Glomerular visceral epithelial cell (primary cell): ENCODE results near the gene SSC5D.
"Not testable (repeated sequence)": the region's sequence is repeated elsewhere in the genome, so short reads cannot be mapped to it uniquely, and the experiment has no call there.

Experiments used
- DNase-seq: peaks from one replicate; pipeline ENCODE4 v3.0.0-alpha.2; 2016; ENCODE audit errors: extremely low spot score

SSC5D gene

DNA sequence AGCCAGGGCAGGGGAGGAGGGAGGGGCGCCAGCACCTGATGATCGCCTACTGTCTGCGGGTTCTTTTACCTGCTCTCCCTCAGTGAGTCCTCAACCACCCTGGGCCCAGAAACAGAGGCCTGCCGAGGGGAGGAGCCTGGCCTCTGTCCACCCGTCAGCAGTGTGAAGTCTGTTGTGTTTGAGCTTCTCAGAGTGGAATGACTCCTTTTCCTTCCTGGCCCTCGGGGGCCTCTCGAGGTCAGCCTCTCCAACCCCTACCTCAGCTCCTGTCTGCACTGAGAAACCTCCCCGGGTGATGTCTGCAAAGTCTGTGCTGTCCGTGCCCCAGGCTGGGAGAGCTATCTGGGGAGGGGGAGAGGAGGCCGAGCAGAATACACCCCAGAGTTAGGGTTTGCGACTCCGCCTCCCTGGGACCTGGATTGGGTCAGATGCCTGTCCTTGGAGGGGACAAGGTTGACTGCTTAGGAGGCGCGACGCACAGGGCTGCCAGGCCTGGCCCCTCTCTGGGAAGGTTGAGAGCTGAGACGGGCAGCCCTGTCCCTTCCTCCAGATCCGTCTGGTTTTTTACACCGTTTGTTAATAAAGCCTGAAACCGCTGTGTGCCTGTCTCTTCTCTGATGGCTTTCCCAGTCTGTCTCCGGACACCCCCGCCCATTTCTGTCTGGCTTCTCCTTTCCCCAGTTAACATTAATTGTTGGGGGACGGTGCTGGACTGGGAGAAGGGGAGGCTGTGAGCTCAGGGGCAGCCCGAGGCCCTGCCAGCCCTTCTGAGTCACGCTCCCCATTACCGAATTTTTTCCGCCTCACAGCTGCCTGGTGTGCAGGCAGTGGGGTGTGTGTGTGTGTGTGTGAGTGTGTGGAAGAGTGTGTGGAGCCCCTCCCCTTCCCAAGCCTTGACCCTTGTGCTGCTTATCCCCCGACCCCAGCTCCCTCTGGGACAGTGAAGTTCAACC, 989 bp upstream of the SSC5D start:
- DNase-seq: peak; percentile 97

DNA sequence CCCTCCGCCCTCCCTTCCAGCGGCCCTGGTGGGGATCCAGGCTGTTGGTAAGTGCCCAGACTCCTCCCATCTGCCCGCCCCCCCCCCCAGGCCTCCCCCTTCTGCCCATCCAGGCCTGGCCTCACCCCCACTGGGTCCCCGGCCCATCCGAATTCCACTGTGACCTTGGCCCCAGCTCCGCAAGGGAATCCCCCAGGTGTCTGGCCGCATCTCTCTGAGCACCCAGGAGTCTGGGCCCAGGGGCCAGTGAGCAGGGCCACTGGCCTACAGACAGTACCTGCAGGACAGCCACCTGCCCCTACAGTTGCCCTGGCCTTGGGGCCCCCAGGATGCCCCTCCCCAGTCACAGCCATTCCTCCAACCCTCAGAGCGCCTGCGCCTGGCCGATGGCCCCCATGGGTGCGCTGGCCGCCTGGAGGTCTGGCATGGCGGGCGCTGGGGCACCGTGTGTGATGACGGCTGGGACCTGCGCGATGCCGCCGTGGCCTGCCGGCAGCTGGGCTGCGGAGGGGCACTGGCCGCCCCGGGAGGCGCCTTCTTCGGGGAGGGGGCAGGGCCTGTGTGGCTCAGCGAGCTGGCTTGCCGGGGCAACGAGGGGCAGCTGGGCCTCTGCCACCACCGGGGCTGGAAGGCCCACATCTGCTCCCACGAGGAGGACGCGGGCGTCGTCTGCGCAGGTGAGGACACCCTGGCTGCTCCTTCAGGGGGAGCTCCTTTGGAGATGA, 912 bp downstream of the SSC5D start:
- DNase-seq: no peak

DNA sequence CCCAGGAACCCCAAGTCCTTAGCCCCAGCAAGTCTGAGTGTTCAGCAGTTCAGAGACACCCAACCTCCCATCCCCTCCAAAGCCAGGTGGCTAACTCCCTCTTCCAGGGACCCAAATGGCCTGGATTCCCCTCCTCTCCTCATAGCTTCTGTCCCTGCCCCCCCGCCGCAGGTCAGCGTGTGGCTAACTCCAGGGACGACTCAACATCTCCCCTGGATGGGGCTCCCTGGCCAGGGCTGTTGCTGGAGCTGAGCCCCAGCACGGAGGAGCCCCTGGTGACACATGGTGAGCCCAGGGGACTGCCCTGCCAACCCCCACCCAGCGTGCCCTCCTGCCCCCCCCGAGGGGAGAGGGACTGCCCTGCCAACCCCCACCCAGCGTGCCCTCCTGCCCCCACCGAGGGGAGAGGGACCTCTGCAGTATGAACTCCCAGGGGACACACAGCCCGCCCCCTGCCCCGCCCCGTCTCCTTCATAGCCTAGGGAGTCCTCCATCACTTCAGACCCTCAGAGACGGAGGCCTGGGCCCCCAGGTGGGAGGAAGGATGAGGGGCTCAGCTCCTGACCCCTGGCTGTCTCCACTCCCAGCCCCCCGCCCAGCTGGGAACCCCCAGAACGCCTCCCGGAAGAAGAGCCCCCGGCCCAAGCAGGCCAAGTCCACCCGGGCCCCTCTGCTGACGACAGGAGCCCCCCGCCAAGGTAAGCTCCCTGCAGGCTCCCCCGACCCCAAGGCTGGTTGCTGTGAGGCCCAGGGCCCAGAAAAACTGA, 1.7 kb downstream of the SSC5D start:
- no peak for DNase-seq

DNA sequence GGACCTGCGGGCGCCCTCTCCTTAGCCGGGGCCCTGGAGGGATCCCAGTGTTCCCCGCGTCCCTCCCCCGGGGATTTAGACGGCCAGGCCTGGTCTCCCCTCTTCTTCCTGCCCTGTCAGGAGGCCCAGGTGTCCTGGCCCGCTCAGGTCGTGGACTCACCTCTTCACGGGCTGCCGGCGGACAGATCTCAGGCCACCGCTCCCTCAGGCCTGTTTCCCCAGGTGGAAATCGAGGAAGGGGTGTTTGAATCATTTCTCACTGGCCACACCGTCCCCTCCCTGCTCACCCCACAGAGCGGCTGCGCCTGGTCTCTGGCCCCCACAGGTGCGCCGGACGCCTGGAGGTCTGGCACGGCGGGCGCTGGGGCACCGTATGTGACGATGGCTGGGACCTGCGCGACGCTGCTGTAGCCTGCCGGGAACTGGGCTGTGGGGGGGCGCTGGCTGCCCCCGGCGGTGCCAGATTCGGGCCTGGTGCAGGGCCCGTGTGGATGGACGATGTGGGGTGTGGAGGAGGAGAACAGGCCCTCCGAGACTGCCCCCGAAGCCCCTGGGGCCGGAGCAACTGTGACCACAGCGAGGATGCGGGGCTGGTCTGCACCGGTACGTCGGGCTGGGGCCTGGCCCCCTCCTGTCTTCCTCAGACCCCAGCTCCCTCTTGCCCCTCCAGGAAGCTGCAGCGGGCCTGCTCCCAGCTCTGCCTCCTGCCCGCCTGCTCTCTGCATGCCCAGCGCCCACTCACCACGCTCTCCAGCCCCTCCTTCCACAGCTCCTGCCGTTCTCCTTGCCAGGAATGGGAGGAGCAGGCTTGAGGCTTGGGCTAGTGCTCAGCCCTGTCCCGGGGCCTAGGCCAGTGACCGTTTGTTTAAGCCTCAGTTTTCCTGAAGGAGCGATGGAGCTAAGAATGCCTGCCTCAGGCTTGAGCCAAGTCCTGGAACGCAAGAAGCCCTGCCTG, 2.5 kb downstream of the SSC5D start:
- DNase-seq: no peak

DNA sequence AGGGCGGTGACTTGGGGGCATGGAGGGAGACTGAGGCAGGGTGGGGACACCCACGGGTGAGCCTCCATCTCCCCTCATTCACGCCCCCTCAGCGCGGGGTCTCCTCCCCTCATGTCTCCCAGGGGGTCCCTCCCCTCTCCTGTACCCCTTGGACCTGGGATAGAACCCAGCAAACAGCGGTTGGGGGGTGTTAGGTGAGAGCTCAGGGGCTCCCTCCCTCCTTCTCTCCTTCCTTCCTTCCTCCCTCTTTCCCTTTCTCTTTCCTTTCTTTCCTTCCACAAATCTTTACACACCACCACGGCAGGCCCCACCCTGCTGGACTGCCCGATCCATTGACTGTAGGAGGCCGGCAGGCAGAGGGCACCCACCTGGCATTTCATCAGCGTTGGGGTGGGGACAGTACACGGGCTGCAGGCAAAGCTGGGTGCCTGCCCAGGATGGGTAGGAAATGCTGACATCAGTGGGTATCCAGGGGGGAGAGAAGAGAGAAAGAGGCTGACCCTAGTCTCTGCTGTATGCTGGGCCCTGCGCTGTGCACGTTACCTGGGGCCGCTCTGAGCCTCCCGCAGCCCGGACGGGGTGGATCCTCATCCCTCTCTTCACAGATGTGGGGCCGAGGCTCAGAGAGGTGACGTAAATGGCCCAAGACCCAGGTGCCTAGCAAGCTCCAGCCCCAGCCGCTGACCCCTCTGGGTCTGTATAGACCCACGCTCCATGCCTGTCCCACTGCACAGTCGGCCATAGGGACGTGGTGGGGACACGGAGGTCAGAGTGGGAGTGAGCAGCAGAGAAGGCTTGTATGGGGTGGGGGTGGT, 3.5 kb downstream of the SSC5D start:
- DNase-seq: no peak

DNA sequence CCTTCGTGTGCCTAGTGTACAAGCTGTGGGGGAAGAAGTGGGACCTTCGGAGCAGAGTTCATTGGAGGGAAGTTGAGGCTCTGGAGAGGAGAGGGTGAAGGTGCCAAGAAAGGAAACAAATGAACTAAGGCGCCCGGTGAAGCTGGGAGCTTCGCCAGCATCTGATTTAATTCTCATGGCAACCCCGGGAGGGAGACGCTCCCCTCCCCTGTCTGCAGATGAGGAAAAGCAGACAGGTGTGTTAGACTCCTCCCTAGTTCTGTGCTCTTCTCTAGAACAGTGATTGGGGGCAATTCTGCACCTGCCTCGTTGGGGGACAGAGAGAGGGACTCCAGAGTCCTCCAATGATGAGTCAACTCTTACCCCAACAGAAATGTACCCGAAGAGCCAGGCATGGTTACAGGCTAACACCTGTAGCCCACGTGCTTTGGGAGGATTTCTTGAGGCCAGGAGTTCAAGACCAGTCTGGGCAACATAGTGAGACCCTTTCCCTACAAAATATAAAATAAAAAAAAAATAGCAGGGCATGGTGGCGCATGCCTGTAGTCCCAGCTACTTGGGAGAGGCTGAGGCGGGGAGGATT, 4.2 kb downstream of the SSC5D start:
- DNase-seq: no peak

DNA sequence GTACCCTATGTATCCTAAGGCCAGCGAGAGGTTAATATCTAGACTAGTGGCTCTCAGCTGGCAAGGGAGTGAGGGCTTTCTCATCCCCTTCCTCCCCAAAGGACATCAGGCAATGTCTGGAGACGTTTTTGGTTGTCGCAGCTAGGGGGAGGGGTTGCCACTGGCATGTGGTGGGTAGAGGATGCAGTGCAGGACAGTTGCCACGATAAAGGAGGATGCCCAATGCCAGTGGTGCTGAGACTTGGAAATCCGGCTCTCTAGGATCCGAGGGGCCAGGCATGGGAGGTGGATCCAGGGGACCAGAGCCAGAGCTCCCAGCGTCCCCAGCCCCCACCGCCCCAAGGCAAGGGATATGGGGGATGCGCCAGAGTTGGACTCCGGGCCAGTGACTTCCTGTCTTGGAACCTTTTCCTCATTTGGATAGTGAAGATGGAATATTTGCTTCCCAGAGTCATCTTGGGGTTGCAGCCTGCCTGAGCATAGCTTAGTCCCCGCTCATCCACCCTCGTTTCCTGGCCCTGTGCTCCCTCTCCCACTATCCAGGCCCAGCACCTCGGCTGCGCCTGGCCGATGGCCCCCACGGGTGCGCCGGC, 4.9 kb downstream of the SSC5D start:
- DNase-seq: no peak

DNA sequence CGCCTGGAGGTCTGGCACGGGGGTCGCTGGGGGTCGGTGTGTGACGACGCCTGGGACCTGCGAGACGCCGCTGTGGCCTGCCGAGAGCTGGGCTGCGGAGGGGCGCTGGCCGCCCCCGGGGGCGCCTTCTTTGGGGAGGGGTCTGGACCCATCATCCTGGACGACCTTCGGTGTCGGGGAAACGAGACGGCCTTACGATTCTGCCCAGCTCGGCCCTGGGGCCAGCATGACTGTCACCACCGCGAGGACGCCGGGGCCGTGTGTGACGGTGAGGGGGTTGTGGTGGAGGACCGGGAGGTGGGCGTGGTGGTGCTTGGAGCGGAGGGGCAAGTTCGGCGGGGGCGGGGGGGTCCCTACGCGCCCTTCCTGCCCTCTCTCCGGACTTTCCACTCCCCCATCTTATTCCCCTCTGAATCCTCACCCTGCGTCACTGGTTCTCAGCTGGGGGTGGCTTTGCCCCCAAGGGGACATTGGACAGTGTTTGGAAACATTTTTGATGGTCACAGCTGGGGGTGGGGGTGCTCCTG, 5.5 kb downstream of the SSC5D start:
- DNase-seq: no peak

DNA sequence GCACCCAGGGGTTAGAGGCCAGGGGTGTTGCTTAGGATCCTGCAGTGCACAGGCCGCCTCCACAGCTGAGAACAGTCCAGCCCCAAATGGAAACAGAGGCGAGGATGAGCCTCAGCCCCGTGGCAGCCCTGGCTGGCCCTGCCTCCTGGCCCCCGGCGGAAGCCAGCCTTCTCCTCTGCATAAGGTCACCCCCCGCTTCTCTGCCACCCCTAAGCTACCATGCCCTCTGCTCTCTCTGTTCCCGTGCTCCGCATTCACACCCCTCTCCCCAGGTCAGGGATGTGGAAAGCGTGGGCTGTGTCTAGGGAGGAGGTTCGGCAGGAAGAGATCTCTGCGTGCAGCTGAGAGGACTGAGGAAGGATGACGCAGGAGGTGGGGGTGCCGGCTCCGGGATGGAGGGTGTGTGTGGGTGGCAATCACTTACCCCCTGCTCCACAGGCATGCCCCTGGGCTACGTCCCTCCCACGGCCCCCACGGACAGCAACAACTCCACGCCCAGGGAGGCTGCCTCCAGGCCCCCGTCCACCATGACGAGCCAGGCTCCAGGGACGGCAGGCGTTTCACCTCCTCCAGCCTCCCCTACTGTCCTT, 6.0 kb downstream of the SSC5D start:
- DNase-seq: no peak

DNA sequence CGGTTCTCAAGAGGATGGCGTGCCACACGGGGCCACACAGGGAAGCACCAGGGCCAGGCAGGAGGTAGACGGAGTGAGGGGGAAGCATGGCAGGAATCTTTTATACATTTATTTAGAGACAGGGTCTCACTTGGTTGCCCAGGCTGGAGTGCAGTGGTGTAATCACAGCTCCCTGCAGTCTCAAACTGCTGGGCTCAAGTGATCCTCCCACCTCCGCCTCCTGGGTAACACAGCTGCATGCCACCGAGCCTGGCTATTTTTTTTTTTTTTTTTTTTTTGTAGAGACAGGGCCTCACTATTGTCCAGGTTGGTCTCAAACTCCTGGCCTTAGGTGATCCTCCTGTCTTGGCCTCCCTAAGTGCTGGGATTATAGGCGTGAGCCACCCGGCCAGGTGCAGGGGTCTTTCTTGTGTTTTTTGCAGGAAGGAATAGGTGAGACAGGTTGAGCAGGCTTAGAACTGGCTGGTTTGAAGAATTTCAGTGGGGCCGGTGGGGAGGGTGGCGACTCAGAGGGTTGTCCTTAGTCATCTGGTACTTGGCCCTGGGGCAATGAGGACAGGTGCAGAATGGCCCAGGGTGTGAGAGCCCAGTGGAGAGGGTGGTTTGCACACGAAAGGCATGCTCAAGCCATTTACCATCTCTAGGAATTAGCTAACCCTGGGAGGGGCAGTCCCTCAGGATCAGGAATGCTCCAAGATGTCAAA, 7.6 kb downstream of the SSC5D start:
- no peak for DNase-seq

DNA sequence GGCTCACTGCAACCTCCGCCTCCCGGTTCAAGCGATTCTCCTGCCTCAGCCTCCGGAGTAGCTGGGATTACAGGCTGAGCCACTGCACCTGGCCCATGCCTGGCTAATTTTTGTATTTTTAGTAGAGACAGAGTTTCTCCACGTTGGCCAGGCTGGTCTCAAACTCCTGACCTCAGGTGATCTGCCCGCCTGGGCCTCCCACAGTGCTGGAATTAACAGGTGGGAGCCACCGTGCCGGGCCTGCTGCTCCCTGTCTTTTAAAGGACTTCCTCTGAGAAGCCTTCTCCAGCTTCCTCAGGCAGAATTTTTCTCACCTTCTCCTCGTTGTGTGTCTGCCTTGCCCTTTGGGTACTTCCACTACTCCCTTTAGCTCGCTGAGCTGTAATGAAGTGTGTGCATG, 8.6 kb downstream of the SSC5D start:
- DNase-seq: not testable (repeated sequence)

DNA sequence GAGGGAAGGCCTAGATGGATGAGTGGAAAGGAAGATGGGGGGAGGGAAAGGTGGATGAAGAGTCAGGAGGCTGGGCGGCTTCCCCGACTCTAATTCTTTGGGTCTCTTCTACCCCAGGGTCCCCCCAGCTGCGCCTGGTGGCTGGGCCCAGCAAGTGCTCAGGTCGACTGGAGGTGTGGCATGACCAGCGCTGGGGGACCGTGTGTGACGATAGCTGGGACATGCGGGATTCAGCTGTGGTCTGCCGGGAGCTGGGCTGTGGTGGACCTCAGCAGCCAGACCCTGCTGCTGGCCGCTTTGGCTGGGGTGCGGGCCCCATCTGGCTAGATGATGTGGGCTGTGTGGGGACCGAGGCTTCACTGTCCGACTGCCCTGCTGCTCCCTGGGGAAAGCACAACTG, 9.5 kb downstream of the SSC5D start:
- no peak for DNase-seq

DNA sequence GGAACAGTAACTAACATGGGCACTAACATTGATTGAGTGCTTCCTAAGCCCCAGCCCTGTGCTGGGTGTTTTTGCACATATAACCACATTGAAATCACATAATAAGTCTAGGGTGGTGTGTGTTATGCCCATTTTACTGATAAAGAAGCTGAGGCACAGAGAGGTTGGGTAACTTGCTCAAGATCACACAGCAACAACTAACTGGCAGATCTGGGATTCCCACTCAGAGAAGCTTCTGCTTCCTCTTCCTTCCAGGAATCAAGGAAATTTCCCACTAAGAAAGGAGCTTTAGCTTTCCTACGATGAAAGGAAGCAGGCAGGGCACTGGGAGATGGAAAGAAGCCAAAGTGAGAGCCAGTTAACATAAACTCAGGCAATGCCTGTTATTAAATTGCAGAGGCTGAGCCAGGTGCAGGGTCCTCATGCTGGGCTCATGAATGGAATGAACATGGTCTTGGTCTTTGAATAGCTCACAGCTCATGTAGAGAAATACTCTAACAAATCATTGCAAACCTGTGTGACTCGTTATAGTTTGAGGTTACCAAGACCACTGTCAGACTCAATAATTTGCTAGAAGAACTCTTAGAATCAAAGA, 10.1 kb downstream of the SSC5D start:
- no peak for DNase-seq

DNA sequence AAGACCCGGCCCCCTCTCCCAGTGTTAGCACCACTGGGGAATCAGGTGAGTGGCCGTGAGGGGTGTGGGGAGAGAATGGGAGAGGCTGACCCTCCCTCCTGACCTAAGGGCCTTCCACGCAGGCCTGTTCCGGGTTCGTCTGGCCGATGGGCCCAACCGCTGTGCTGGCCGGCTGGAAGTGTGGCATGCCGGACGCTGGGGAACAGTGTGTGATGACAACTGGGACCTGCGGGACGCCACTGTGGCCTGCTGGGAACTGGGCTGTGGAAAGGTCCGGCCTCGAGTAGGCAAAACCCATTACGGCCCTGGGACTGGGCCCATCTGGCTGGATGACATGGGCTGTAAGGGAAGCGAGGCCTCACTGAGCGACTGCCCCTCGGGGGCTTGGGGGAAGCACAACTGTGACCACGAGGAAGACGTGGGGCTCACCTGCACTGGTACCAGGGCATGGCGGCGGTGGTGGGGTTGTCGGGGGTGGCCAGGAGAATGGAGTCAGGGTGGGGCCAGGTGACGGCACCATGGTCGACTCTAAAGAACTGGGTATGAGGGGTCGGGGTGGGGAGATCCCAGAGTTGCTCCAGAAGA, 12.2 kb downstream of the SSC5D start:
- DNase-seq: no peak

DNA sequence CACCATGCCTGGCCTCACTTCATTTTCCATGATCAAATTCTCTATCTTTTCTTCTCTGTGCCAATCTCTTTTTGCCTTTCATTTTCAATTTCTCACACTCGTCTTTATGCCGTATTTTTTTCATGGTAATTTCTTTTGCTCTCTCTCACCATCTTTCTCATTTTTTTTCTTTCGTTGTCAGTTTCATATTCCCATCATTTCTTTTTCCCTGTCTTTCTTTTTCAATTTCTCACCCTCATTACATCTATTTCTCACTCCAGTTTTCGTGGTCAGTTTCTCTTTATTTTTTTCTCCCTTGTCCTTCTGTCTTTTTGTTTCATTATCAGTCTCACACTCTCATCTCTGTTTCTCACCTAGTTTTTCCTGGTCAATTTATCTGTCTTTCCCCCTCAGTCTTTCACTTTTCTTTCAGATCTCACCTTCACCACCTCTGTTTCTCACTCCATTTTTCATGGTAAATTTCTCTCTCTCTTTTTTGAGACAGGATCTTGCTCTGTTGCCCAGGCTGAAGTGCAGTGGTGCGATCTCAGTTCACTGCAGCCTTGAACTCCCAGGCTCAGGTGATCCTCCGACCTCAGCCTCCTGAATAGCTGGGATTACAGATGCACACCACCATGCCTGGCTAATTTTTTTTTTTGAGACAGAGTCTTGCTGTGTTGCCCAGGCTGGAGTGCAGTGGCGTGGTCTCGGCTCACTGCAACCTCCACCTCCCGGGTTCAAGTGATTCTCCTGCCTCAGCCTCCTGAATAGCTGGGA, 14.1 kb downstream of the SSC5D start:
- no peak for DNase-seq

DNA sequence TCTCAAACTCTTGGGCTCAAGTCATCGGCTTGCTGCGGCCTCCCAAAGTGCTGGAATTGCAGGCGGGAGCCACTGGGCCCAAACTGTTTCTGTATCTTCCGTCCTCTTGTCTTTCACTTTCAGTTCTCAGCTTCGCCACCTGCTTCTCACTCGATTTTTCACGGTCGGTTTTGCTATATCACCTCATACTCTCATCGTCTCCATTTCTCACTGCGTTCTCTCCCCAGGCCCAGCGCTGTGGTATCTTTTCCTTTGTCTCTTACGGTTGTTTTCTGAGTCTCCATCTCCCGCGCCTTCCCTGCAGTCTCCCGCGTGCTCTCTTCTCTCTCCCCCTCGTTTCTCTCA, 14.9 kb downstream of the SSC5D start:
- DNase-seq: no peak
